Activated T-cell treated with anti-CD3 and anti-CD28 coated beads, Interleukin-2, amount 50 U/mL, for 4 hours (primary cell): ENCODE data around the gene SPINK6. TPM values are rescaled to one million over a fixed set of nuclear protein-coding genes. Genes with fewer than 3 reads are reported as not detected.

ENCODE experiments used
- ATAC-seq, 2 donors: fragments of 200-7000 bp; cut with Tn5 transposase; one replicate each; pipeline ENCODE4 v1.10.0; 2021
- DNase-seq: peaks from one replicate; pipeline ENCODE4 v3.0.0-alpha.2; 2020
- H3K27me3 Mint-ChIP-seq: one replicate; pipeline ENCODE4 v1.8.0; 2021; ENCODE audit warnings: low read depth, mixed read lengths
- H3K36me3 Mint-ChIP-seq: one replicate; pipeline ENCODE4 v1.8.0; 2022; ENCODE audit warnings: mixed read lengths; ENCODE audit not compliant: insufficient read depth
- H3K4me1 Mint-ChIP-seq: one replicate; pipeline ENCODE4 v1.8.0; 2021; ENCODE audit warnings: low read depth, mixed read lengths
- H3K4me3 Mint-ChIP-seq: one replicate; pipeline ENCODE4 v1.8.0; 2021; ENCODE audit warnings: mild to moderate bottlenecking, moderate library complexity, mixed read lengths
- H3K9me3 Mint-ChIP-seq: one replicate; pipeline ENCODE4 v1.8.0; 2021; ENCODE audit warnings: mixed read lengths
- total RNA-seq, 3 donors: library from RNA; stranded (reverse); gene quantifications; one replicate each; pipeline ENCODE4 v1.2.1, GENCODE V29; 2021

The SPINK6 gene
- total RNA-seq, 3 donors from 2014 or later, result not detected

DNA sequence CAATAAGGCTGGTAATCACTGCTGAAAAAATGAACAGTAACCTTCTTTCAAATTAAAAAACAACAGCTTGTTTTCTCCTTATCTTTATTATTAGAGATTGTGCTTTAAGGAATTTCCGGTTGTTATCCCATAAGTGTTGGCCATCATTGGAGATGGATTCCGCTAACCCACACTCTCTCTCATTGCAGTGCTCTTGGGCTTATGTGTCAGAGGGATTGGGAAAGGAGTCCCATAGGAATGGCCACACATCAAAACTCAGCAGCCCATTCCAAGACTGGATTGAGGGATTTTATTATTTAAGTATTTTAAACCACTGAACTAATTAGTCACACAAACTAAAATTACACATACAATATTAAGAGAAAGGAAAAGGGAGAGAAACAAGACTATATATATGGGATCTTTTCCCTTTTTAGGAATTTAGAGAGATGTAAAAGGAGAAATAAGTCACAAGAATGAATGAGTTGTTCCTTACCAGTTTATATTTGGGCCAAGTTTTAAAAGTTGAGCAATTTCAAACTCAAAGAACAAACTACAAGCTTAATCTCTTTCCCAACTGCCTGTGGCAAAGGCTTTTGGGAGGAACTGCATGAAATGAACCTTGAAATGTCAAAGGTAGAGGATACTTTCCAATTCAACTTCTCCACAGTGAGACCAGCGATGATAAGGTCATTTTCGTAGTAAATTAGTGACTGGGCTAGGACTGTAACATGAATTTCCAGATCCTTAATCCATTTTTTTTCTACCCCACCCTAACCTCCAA lies 2.4 kb downstream of the SPINK6 start:
- H3K27me3 Mint-ChIP-seq, result peaks cover 4% of the 10 kb centered on the region

DNA sequence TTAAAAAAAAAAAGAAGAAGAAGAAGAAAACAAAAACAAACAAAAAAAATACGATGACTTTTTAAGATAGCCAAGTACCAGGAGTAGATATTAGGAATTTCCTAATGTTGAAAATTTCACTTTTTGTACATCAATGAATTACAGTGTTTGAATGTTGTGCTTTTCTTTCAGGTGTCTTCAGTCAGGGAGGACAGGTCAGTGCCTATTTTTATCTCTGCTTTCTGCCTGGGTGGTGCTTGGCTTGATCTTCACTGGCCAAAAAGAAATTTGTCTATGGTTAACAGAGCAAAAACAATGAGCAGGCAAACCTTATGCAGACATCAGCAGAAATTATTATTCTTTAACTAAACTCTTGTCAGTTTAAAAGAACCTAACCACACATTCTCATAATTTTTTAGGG lies 3.0 kb downstream of the SPINK6 start:
- no peaks in the 10 kb centered on the region for H3K9me3 Mint-ChIP-seq
- DNase-seq (no peak), ATAC-seq (no peak)
- H3K36me3 Mint-ChIP-seq, result no peaks in the 10 kb centered on the region
- peaks cover 4% of the 10 kb centered on the region for H3K27me3 Mint-ChIP-seq
- H3K4me1 Mint-ChIP-seq, result no peaks in the 10 kb centered on the region
- no peak overlapping the region for H3K4me3 Mint-ChIP-seq

More for the DNA sequence above, 2.4 kb downstream of the SPINK6 start:
- Mint-ChIP-seq H3K36me3 (no peaks in the 10 kb centered on the region), H3K4me1 (no peaks in the 10 kb centered on the region), H3K4me3 (no peak overlapping the region), H3K9me3 (no peaks in the 10 kb centered on the region)
- ATAC-seq (no peak), DNase-seq (no peak)

DNA sequence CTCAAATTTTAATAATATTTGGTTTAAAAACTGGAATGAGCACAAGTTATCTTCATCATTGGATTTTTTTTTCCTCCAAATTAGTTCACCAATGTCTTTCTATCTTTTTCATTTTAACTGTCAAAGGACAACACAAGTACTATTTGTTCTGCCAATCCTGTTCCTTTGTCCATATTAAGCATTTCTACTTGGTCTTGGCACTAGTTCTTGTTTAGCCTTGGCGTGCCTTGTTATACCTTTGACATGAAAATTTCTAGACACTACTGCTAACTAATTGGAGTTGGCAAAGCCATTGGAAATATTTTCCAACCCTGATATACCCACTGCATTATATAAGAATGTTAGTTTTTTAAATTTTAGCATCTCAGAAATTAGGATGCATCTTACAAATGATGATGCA lies 3.8 kb downstream of the SPINK6 start:
- Mint-ChIP-seq H3K4me1 (no peaks in the 10 kb centered on the region), H3K27me3 (peaks cover 4% of the 10 kb centered on the region), H3K4me3 (no peak overlapping the region), H3K9me3 (no peaks in the 10 kb centered on the region), H3K36me3 (no peaks in the 10 kb centered on the region)
- ATAC-seq, result no peak
- no peak for DNase-seq

DNA sequence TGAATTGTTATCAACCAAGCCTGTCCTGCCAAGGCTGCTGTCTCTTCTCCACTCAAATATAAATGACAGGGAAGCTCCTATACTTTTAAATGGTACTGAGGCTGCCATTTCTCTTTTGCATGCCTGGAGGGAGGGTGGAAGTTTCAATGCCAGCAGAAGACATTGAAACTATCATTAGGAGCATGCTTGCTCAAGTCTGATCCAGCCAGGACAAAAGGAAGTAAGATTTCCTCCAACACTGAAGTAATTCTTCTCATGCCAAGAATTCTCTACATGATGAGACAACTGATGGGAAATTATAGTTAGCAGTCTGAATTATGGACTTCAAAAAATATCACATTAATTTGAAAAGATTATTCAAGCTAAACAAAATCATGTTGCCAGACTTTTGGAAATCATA lies 5.4 kb downstream of the SPINK6 start:
- Mint-ChIP-seq H3K9me3 (no peaks in the 10 kb centered on the region), H3K27me3 (peaks cover 6% of the 10 kb centered on the region), H3K4me1 (no peaks in the 10 kb centered on the region), H3K4me3 (no peak overlapping the region), H3K36me3 (no peaks in the 10 kb centered on the region)
- ATAC-seq, result no peak
- DNase-seq, result no peak

DNA sequence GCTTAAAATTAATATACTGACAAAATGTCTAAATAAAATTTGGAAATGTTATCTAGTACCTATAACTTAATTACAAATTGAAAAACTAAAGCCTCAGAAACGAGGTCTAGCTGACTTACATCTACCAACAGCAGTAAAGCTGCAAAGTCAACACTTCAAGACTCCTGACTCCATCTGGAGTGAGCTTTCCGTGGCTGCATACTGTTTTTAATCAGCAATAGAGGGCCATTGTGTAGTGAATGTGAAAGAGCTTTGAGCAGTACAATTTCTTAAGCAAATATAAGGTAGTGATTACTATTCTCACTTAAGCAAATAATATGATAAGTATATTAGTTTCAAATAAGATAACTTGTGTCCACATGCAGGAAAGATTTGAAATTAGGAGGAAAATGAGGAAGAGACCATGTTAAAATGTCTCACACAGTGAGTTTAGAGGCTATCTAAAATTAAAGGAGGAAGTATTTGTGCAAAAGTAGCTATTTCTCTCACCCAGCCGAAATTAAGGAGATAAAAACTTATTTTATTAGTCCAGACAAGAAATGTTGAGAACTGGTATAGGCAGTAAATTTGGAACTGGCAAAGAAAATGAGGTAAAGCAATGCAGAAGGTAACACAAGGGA lies 6.4 kb downstream of the SPINK6 start:
- Mint-ChIP-seq H3K27me3 (peaks cover 6% of the 10 kb centered on the region), H3K9me3 (no peaks in the 10 kb centered on the region), H3K4me3 (no peak overlapping the region), H3K36me3 (no peaks in the 10 kb centered on the region), H3K4me1 (no peaks in the 10 kb centered on the region)
- ATAC-seq, result no peak
- DNase-seq, result no peak

DNA sequence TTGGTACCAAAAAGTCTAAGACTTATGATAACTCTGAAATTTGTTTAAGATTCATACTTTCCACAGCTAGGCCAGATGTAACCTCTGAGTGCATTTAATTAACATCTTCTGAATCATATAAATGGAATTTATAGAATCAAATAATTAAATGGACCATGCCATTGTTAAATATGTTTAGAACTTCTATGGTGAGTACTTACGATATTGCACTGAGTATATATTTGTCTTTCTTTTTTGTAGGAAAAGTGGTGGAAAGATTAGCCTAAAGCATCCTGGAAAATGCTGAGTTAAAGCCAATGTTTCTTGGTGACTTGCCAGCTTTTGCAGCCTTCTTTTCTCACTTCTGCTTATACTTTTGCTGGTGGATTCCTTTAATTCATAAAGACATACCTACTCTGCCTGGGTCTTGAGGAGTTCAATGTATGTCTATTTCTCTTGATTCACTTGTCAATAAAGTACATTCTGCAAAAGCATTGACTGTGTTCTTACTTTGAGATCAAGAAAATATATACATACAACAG lies 11.9 kb downstream of the SPINK6 start:
- no peak for ATAC-seq
- Mint-ChIP-seq H3K9me3 (no peaks in the 10 kb centered on the region), H3K4me3 (no peak overlapping the region), H3K4me1 (no peaks in the 10 kb centered on the region), H3K36me3 (no peaks in the 10 kb centered on the region), H3K27me3 (peaks cover 2% of the 10 kb centered on the region)
- DNase-seq, result no peak

DNA sequence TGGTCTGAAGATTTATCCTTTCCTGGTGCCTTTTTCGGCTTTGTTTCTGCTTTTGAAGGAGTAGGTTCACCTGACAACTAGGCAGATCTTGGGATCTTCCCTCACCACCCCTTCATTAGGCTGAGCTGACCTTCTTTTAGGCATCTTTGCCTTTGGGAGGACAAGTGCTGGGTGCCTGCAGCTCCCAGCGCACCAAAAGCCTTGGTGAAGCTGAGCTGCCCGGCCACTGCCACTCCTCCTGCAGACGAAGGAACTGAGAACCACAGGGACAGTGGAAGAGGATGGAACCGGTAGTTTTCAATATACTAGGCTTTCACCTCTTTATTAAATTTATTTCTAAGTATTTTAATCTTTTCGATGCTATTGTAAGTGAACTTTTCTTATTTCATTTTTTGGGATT lies 18.7 kb downstream of the SPINK6 start:
- Mint-ChIP-seq H3K9me3 (no peaks in the 10 kb centered on the region), H3K4me1 (no peaks in the 10 kb centered on the region), H3K4me3 (no peak overlapping the region), H3K27me3 (peaks cover 3% of the 10 kb centered on the region), H3K36me3 (no peaks in the 10 kb centered on the region)
- DNase-seq, result no peak
- no peak for ATAC-seq

DNA sequence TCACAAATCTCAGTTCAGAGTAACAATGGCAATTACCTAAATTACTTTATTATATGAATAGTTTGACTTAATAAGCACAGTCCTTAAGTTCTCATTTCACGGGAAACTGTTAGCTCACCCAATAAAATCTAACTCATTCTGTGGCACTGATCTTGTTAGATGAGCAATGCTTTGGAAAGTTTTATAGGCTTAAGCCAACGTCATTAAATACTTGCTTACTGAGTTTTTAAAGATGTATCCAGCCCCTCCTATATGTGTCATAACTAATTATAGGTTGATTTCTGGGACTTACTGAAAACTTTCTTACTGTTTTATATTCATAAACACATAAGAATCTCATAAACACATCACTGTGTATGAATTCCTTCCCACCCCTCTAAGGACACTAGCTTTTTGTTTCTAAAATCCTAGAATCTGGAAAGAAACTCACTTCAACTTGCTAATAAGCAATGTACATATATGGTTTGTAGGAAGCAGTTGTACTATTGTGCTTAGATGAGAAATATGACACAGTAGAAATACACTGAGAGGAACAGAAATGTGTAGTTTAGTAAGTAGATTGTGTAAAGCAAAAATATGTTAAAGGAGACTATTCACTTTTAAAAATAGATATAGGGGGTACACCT lies 21.4 kb downstream of the SPINK6 start:
- no peaks in the 10 kb centered on the region for H3K4me1 Mint-ChIP-seq
- no peaks in the 10 kb centered on the region for H3K9me3 Mint-ChIP-seq
- ATAC-seq, result no peak
- DNase-seq, result no peak
- H3K36me3 Mint-ChIP-seq, result no peaks in the 10 kb centered on the region
- H3K27me3 Mint-ChIP-seq, result peaks cover 3% of the 10 kb centered on the region
- H3K4me3 Mint-ChIP-seq, result no peak overlapping the region

DNA sequence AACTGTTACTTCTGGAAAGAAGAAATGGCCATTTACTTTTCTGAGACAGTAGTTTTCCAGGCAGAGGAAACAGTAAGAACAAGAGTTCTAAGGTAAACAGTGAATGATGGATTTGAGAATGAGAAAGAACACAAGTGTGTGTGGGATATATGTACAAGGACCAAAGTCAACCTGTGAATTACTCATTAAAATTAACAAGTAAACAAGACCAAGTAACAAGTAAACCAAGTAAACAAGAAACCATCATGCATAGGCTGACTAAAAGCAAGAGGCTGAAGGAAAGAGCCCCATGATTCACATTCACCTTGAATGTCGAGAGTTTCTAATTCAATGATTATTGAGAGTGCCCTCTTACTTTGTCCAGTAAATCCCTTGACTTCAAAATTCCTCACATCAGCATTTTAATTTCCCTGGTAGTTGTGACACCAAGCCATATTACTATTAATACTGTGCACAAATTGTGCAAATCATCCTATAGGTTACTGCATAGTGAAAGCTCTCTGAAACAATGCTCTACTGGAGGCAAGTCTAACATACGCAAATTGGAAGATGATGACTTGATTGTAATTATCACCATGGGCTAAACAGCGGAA lies 25.6 kb downstream of the SPINK6 start:
- Mint-ChIP-seq H3K4me3 (no peak overlapping the region), H3K36me3 (no peaks in the 10 kb centered on the region), H3K4me1 (no peaks in the 10 kb centered on the region), H3K27me3 (peaks cover 3% of the 10 kb centered on the region), H3K9me3 (peaks cover 3% of the 10 kb centered on the region)
- DNase-seq (no peak), ATAC-seq (no peak)

DNA sequence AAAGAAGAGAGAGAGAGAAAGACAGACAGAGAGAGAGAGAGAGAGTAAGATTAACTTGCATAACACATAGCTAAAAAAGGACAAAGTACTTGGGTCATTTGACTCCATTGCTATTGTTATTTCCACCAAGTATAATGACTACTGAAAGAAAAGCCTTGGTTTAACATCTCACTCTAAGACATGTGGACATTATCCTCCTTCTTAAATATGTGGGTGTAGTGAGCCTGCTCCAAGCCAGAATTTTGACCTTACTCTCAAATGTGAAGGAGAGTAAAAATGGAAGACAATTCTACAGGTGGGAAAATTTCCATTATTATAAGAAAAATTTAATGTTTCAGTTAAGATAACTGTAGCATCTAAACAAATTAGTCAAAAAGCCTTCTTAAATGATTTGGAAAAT lies 27.0 kb downstream of the SPINK6 start:
- peaks cover 3% of the 10 kb centered on the region for H3K9me3 Mint-ChIP-seq
- H3K4me3 Mint-ChIP-seq, result no peak overlapping the region
- no peak for ATAC-seq
- H3K27me3 Mint-ChIP-seq, result peaks cover 3% of the 10 kb centered on the region
- no peaks in the 10 kb centered on the region for H3K4me1 Mint-ChIP-seq
- no peak for DNase-seq
- H3K36me3 Mint-ChIP-seq, result no peaks in the 10 kb centered on the region

DNA sequence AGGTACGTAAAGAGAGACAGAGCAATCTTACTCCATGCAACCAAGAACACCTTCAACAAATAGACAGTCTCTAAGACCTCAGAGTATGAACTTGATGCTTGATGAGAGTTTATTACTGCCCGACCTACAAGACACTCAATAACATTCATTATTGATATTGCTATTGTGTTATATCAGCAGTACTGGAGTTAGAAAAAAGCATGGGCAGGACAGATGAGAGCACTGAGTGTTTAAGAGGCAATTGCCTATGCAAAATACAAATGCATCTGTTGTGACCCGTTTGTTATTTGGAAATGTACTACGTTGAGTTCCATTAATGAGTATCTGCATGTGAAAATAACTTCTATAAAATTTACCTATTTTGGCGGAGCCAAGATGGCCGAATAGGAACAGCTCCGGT lies 27.4 kb downstream of the SPINK6 start:
- Mint-ChIP-seq H3K9me3 (peaks cover 3% of the 10 kb centered on the region), H3K27me3 (peaks cover 3% of the 10 kb centered on the region), H3K4me1 (no peaks in the 10 kb centered on the region)

DNA sequence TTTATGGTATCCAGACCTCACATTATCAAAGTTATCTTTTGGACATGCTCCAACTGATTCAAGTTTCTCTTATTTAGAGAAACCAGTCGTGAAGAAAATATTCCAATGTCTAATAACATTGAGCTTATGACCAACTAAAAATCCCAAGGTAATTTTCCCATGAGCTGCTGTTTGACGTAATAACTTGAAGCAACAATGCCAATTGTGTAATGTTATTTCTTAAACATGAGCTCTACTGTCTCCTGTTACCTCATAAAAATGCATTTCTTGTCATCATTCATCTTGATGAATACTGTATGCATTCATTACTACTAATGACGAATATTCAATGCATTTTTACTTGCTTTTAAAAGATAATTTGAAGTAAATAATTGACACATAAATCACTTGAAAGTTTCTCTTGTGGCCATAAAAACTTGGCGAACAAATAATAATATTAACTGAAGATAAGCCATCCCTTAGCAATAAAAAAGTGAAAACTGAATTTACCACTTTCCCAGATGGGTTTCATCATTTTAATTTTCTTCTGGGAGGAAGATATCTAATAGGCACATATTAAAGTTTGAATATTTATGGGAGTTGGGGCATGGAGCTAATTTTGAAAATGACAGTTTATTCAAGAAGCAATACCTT lies 35.1 kb downstream of the SPINK6 start:
- Mint-ChIP-seq H3K4me1 (no peaks in the 10 kb centered on the region), H3K27me3 (no peaks in the 10 kb centered on the region), H3K4me3 (no peak overlapping the region), H3K36me3 (no peaks in the 10 kb centered on the region), H3K9me3 (no peaks in the 10 kb centered on the region)
- ATAC-seq (no peak), DNase-seq (no peak)

More for the DNA sequence above, 27.4 kb downstream of the SPINK6 start:
- H3K4me3 Mint-ChIP-seq, result no peak overlapping the region
- ATAC-seq (no peak), DNase-seq (no peak)
- no peaks in the 10 kb centered on the region for H3K36me3 Mint-ChIP-seq

DNA sequence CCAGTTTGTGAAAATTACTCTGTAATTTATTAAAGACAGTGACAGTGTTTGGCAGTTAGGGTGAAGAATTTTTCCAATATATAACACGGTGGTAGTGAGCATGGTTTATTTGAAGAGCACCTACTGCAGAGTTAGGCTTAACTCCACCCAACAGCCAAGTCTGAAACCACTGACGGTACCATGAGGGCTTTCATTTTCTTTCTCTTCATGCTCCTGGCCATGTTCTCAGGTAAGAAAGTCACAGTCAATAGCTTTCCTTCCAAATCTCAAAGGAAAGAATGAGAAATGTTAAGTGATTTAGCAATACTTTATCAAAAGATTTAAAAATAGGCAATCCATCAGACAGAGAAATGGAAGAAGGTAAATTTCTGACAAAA lies 35.6 kb downstream of the SPINK6 start, which contains the start of gene MARCOL:
Gene MARCOL (plus strand): TSS at position 108 of the 377 bp plus-strand sequence. CDS start 73 bp downstream, at position 181.
- no peaks in the 10 kb centered on the region for H3K9me3 Mint-ChIP-seq
- H3K27me3 Mint-ChIP-seq, result no peaks in the 10 kb centered on the region
- H3K36me3 Mint-ChIP-seq, result no peaks in the 10 kb centered on the region
- no peak for ATAC-seq
- H3K4me3 Mint-ChIP-seq, result no peak within 1 kb of the TSS
- H3K4me1 Mint-ChIP-seq, result no peaks in the 10 kb centered on the region
- no peak for DNase-seq

DNA sequence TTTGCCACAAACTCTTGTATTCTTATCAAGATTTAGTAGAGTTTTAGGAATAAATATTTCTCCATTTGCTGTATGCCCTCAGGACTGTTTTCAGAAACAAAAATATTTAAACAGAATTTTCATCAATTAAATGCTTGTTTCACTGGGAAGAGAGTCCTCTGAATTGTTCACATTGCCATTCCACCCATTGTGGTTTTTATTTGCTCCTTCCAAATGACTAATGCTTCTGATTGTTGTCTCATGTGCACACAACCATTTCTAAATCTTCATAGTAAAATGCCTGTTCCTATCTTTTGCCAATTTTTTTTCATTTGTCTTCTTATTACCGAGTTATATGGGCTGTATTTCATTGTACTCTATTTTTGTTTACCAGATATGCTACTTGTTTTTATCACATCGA lies 46.1 kb downstream of the SPINK6 start:
- peaks cover 5% of the 10 kb centered on the region for H3K9me3 Mint-ChIP-seq
- no peaks in the 10 kb centered on the region for H3K4me1 Mint-ChIP-seq
- no peaks in the 10 kb centered on the region for H3K36me3 Mint-ChIP-seq
- no peak for ATAC-seq
- DNase-seq, result no peak
- no peaks in the 10 kb centered on the region for H3K27me3 Mint-ChIP-seq
- H3K4me3 Mint-ChIP-seq, result no peak overlapping the region
